ENCODE results near the gene MTMR1. TPM values are rescaled to one million over a fixed set of nuclear protein-coding genes. Genes with fewer than 3 reads are reported as not detected.

The MTMR1 gene
- total RNA-seq (2014; rRNA removed; shearing (Covaris generic)) = 19.9 and 37.4 TPM in 2 replicates

DNA sequence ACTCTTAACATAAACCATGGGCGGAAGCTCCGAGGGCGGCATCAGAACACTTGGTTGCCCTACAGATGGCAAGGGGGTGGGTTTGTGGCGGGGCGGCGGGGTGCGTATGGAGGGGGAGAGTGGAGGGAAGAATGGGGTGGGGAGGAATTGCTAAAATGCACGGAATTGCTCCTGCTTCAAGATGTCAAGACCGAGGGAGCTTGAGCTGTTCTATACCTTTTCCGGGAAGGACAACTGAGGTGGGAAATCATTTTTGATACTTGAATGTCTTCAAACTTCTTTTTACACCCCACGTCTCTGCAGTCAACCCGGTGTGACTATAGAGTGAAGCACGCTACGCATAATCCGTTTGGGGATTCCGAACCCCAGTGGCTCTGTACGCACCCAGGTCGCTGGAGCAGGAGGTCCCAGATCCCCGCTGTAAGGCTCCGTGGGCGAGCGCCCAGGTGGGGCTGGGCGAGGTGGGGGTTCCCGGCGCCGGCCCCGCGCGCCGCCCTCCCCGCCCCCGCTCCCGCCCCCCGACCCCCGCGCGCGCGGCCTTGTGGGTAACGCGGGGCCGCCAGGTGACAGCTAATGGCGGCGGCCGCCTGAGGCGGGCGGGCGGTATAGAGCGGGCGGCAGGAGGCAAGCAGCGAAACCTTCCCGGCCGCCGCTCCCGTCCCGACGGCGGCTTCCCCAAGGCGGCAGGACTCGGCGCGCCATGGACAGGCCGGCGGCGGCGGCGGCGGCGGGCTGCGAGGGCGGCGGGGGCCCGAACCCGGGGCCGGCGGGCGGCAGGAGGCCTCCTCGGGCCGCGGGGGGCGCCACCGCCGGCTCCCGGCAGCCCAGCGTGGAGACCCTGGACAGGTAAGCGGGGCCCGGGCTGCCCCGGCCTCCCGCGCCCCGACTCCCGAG lies at the start of gene MTMR1:
MTMR1 (plus strand) TSS at position 566 of the 894 bp plus-strand sequence; CDS start at position 701, 135 bp downstream.
- DNase-seq (ENCODE audit: low read depth) = peak; percentile 31

DNA sequence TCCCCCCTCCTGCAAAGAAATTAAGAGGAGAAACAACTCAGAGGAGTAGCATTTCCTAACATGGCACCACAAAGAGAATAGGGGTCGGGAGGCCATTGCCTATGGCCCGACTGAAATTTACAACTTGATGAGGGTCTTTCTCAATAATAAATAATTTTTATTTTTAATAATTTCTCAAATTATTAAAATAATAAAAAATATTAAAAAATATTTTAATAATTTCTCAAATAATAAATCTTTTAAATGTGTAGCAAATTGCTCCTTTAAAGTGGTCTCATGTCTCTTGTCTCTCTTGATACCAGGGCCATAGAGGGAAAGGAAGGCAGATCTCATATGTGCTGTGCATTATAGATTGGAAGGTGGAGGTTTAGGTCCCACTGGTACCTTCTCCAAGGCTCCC lies 49.2 kb upstream of the MTMR1 start:
- DNase-seq (ENCODE audit: low read depth) = no peak

GRCh38 chrX:150644422-150644821 lies 48.8 kb upstream of the MTMR1 start:
- no peak for DNase-seq (ENCODE audit: low read depth)

- DNase-seq (ENCODE audit: low read depth) = no peak
Measured at GRCh38 chrX:150647331-150647730, 45.9 kb upstream of the MTMR1 start.

GRCh38 chrX:150648296-150648940 lies 44.8 kb upstream of the MTMR1 start:
- no peak for DNase-seq (ENCODE audit: low read depth)

- DNase-seq (ENCODE audit: low read depth) = peak; percentile 31
Measured at GRCh38 chrX:150649096-150649870, 43.9 kb upstream of the MTMR1 start.

GRCh38 chrX:150651906-150652305 lies 41.3 kb upstream of the MTMR1 start:
- DNase-seq (ENCODE audit: low read depth) = no peak

- DNase-seq (ENCODE audit: low read depth) = no peak
Measured at GRCh38 chrX:150655788-150656187, 37.4 kb upstream of the MTMR1 start.

GRCh38 chrX:150663073-150663472 lies 30.1 kb upstream of the MTMR1 start:
- DNase-seq (ENCODE audit: low read depth) = no peak

GRCh38 chrX:150664290-150664689 lies 28.9 kb upstream of the MTMR1 start:
- peak; percentile 47 for DNase-seq (ENCODE audit: low read depth)

- no peak for DNase-seq (ENCODE audit: low read depth)
Measured at GRCh38 chrX:150676221-150676620, 17.0 kb upstream of the MTMR1 start.

DNA sequence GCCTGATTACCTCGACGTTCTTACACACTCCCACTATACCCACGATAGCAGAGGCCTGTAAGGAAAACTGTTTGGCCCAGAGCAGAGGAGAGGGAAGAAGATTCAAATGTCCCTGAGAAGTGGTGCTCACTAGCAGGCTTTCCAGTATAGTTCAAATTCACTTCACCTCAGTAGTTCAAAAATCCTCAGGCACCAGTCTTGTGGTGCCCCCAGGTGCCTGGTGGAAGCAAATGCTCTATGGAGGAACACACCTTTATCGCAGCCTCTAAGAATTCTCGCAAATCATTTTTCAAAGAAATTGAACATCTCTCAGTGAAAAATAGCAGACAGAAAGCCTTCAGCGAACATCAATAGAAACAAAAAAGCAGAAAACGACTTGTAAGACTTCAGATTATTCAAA lies 12.2 kb upstream of the MTMR1 start:
- peak; percentile 48 for DNase-seq (ENCODE audit: low read depth)

- DNase-seq (ENCODE audit: low read depth) = no peak
Measured at GRCh38 chrX:150683112-150683511, 10.1 kb upstream of the MTMR1 start.

DNA sequence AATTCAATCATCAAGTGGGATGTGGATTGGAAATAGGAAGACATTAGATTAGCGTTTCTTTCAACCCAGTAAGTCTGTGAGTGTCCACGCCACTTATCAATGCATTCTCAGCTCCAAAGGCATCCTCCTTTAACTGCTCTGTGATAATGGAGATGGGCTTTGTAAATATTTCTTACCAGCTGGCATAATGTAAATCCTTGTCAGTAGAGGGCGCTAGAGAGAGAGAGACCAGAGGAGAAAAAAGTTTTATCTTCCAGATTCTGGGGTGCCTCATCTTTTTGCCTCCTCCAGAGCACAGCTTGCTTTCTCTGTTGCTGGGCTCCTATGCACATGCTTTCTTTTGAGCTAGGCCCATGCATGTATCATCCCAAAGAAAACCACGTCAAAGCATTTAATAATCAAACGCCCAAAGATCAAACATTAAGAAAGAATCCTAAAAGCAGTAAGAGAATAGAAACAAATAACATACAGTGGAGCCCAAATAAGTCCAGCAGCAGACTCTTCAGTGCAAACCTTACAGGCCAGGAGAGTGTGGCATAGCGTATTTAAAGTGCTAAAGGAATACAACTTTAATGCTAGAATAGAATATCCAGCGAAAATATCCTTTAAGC lies 9.6 kb upstream of the MTMR1 start:
- peak; percentile 63 for DNase-seq (ENCODE audit: low read depth)

- DNase-seq (ENCODE audit: low read depth) = peak; percentile 99
Measured at GRCh38 chrX:150688911-150689451, 4.2 kb upstream of the MTMR1 start.

DNA sequence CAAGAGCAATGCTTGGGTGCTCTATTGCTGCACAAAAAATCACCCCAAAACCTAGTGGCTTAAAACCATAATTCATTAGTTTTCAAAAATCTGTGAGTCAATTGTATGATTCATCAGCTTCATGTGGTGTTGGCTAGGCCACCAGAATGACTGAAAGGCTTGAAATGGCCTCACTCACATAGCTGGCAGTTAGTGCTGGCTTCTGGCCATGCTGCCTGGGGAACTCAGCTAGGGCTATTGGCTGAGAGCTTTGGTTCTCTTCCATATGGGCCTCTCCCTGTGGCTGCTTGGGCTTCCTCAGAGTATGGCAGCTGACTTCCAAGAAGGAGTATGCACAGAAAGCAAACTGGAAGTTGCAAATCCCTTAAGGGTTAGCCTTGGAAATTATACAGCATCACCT lies 3.1 kb upstream of the MTMR1 start:
- peak; percentile 99 for DNase-seq (ENCODE audit: low read depth)

GRCh38 chrX:150692296-150692695 lies 900 bp upstream of the MTMR1 start:
- no peak for DNase-seq (ENCODE audit: low read depth)

DNA sequence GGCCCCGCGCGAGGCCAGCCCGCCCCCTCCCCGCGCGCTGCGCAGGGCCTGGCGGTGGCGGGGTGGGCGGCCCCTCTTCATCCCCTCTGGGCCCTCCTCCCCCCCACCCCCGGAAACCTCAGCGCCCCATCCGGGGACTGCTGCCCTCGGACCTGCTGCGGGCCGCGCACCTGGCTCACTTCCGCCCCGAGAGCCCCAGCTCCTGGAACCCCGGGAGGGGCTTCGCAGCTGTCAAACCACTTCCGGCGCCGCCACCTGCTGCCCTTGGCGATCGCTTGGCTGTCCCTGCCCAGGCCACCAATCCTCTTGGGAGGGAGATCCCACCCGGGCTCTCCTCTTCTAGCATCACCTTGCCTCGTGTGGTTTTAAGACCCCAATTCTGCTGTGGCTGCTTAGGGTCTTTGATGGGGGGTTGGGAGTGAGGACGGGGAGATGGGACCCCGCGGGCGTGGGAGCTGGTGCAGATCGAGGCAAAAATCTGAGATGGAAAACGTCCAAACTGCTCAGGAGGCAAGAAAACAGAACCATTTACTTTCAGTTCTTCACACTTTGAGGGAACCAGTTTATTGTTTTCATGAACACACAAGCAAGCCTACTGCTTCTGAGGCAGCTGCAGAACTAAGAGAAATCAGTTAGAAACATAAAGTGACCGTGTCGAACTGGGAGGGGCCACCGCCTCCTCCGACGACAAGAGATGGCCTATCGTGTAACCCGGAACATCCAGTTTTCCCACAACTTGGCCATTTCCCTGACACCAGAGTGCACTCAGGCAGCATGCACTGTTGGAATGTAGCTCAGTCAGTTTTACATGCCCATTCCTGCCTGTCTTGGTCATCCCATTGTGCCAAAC lies 754 bp downstream of the MTMR1 start:
- peak; percentile 74 for DNase-seq (ENCODE audit: low read depth)

DNA sequence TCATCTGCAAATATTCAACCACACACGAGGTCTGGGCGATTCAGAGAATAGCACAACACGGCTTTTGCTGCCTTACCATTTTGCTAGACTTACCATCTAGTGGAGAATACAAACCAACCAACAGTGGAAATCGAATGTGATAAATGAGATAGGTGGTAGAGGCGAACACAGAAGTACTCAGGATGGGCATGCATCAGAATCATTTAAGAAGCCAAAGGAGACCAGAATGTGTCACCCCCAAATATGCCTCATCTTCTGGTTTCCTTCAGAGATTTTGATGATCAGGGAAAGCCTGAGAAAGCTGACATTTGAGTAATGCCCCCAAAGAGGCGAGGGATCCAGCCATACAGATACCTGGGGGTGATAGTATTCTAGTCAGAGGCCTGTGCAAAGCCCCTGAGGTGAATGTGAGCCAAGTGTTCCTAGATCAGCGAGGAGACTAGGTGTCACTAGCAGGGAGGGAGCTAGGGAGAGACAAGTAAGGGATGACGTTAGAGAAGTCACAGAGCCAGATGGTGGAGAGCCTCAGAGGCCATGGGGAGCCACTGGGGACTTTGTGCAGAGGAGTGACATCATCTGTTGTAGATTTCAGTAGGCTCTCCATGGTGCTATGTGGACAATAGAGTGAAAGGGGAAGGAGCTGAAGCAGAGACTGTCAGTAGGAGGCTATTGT lies 1.7 kb downstream of the MTMR1 start:
- DNase-seq (ENCODE audit: low read depth) = no peak

DNA sequence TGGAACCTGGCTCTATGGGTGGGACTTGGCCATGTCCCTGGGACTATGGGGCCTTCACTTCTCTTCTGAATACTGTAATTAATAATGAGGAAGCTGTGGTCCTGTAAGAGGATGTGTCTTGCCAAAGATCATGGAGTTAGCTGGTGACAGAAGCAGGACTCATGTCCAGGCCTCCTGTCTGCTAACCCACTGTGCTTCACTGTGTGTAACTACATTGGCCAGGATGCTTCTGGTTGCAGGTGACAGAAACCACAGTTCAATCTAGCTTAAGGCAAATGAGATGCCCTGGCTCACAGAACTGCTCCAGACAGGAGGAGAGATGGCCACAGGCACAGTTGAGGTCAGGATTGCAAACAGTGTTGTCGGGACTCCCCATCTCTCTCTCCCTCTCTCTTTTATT lies 3.1 kb downstream of the MTMR1 start:
- DNase-seq (ENCODE audit: low read depth) = peak; percentile 12
